ENCODE data around the gene HMGB4.

DNA sequence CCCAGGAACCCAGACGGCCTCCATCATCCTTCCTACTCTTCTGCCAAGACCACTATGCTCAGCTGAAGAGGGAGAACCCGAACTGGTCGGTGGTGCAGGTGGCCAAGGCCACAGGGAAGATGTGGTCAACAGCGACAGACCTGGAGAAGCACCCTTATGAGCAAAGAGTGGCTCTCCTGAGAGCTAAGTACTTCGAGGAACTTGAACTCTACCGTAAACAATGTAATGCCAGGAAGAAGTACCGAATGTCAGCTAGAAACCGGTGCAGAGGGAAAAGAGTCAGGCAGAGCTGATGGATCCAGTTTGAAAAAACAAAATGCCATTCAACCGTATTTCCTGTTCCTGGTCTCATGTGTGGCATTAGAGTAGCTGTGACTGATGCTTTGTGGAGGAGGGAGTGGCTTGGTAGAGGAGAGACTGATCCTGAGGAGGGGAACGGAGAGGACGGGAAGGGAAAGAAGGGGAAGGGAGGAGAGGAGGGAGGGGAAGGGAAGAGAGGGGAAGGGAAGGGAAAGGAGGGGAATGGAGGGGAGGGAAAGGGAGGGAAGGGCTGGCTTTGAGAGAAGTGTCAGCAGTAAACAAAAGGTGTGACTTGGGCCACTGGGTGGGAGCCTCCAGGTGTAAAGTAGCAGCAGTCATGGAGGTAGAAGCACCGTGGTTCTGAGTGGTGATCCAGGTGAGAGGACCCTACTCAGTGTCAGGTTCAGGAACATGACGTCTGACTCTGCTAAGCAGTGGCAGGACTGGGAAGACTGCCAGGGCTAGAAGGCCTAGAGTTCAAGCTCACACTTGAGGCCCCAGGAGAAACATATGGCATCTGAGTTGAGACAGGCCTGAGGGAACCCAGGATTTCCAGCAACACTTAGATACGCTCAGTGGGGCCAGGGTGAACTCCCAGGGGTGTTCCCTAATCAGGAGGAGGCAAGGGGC lies 846 bp downstream of the HMGB4 start:
- TF ChIP-seq, protein P1, sequence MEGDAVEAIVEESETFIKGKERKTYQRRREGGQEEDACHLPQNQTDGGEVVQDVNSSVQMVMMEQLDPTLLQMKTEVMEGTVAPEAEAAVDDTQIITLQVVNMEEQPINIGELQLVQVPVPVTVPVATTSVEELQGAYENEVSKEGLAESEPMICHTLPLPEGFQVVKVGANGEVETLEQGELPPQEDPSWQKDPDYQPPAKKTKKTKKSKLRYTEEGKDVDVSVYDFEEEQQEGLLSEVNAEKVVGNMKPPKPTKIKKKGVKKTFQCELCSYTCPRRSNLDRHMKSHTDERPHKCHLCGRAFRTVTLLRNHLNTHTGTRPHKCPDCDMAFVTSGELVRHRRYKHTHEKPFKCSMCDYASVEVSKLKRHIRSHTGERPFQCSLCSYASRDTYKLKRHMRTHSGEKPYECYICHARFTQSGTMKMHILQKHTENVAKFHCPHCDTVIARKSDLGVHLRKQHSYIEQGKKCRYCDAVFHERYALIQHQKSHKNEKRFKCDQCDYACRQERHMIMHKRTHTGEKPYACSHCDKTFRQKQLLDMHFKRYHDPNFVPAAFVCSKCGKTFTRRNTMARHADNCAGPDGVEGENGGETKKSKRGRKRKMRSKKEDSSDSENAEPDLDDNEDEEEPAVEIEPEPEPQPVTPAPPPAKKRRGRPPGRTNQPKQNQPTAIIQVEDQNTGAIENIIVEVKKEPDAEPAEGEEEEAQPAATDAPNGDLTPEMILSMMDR (optimal IDR thresholded peaks at IDR 0.05 in 1 of 3, IDR thresholded peaks at IDR 0.05 in 1 of 3, conservative IDR thresholded peaks at IDR 0.05 in 1 of 3; ENCODE audit: extremely low read depth in 1 of 3, insufficient read depth in 2 of 3, low read length in 3 of 3) = no peak
- TF ChIP-seq EZH2 (IDR thresholded peaks at IDR 0.05; ENCODE audit: low read length) = no peak

Measured in keratinocyte (primary cell).